RPMI7951 (cell line): ENCODE measurements around the gene MRPL58. TPM values are rescaled to one million over a fixed set of nuclear protein-coding genes. Genes with fewer than 3 reads are reported as not detected.
"Not testable (repeated sequence)": the region's sequence is repeated elsewhere in the genome, so short reads cannot be mapped to it uniquely, and the experiment has no call there.

Source experiments
- DNase-seq: peaks from one replicate; pipeline ENCODE4 v3.0.0-alpha.2; 2012; ENCODE audit warnings: low read depth
- total RNA-seq: library from RNA; depleted of rRNA; stranded (reverse); fragments of >200 nt; shearing (Covaris generic); gene quantifications from 2 replicates; pipeline ENCODE4 v1.2.3, GENCODE V29; 2014

Gene MRPL58
- total RNA-seq, 1 experiment from 2014 or later = 48.8 TPM

- peak; percentile 87 for DNase-seq
These were observed 25.0 kb upstream of the MRPL58 start, which contains the start of gene CDR2L for GRCh38 chr17:74987418-74987908. TSS of gene CDR2L (plus strand) at chr17:74987632. CDS start at chr17:74988044, 412 bp downstream.

GRCh38 chr17:74987909-74988711 lies 24.4 kb upstream of the MRPL58 start:
- DNase-seq = peak; percentile 66

DNA sequence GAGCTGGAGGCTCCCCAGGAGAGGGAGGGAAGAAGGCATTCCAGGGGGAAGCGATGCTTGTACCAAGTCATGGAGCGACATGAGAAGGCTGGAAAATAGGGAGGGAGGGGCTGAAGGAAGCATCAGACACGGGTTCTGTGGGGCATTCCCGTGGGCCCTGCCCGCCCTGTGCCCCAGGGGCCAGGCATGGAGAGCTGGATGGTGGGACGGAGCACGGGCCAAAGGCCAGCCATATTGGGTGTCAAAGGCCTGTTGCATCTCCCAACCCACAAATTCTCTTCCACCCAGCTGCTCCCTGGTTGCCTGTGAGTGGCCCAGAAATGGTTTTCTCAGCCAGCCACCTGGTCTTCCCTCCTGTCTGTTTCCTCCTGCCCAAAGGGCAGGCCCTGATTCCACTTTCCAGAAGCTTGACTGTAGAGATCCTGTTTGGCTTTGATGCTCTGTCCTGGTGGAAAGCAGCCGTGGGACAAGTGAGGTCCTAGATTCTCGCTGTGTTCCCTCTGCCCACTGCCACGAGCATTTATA lies 21.8 kb upstream of the MRPL58 start:
- DNase-seq = no peak

GRCh38 chr17:74992223-74992622 lies 20.2 kb upstream of the MRPL58 start:
- no peak for DNase-seq

DNA sequence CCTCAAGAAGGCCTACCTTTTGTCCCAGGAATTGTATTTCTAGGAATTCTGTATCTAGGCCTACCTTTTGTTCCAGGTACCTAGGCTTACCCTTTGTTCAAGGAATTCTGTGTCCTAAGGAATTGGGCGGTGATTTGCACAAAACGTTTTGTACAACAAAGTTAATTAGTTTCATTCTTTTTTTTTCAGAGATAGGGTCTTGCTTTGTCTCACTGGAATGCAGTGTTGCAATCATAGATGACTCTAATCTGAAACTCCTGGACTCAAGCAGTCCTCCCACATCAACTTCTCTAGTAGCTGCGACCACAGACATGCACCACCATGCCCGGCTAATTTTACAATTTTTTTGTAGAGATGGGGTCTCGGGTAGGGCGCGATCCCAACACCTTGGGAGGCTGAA lies 18.0 kb upstream of the MRPL58 start:
- DNase-seq = no peak

- no peak for DNase-seq
These were observed 16.6 kb upstream of the MRPL58 start for GRCh38 chr17:74995847-74996246.

GRCh38 chr17:74998783-74999182 lies 13.7 kb upstream of the MRPL58 start:
- DNase-seq = no peak

DNA sequence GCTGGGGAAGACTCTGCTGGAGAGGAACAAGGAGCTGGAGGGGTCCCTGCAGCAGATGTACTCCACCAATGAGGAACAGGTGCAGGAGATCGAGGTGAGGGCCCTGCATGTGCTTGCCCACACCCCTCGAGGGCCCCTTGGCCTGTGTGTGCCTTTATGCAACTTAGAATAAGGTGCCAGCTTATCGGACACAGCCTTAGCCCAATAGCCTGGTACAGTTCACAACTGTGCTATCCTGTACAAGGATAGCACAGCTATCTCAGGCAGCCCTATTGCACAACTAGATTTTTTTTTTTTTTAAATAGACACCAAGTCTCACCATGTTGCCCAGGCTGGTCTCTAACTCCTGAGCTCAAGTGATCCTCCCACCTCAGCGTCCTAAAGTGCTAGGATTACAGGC lies 12.9 kb upstream of the MRPL58 start:
- no peak for DNase-seq

DNA sequence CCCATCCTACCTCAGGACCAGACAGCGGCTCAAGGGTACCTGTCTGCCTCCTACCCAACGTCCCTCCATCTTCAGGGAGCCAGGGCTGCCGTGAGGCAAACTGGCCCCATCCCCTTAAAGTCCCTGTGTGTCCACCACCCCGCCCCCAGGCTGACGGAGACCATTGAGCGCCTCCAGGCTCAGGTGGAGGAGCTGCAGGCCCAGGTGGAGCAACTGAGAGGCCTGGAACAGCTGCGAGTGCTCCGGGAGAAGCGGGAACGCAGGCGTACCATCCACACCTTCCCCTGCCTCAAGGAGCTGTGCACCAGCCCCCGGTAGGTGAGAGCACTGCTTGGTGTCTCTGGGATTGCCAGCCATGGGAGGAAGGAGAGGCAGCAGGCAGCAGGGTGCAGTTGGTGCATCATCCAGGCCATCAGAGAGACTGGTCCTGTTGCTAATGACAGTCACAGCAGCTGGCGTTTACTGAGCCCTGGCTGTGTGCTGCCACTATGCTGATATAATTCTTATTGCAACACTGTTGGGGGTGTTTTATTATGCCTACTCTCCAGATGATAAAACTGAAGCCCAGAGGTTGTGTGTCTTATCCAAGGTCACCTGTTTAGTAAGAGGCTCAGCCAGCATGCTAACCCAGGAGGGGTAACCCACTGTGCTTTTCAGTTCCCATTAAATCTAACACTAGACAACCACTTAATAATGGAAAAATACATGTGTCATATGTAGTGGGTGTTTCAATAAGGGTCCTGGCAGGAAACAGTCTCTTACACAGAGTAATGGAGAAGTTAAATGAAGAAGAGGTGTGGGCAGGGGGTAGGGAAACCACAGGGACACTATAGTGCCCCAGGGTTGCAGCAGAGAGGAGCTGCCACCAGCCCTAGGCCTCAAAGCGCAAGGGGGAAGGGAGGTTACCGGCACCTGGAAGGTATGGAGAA lies 10.3 kb upstream of the MRPL58 start:
- DNase-seq = no peak

DNA sequence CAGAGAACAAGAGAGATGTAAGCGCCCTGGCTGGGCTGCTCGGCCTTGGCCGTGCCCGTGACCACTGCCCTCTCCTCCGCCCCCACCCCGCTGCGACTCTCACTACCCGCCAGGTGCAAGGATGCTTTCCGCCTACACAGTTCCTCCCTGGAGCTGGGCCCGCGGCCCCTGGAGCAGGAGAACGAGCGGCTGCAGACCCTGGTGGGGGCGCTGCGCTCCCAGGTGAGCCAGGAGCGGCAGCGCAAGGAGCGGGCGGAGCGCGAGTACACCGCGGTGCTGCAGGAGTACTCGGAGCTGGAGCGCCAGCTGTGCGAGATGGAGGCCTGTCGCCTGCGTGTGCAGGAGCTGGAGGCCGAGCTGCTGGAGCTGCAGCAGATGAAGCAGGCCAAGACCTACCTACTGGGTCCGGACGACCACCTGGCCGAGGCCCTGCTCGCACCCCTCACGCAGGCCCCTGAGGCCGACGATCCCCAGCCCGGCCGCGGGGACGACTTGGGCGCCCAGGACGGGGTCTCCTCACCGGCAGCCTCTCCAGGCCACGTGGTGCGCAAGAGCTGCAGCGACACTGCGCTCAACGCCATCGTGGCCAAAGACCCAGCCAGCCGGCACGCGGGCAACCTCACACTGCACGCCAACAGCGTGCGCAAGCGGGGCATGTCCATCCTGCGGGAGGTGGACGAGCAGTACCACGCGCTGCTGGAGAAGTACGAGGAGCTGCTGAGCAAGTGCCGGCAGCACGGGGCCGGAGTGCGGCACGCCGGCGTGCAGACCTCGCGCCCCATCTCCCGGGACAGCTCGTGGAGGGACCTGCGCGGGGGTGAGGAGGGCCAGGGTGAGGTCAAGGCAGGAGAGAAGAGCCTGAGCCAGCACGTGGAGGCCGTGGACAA lies 9.2 kb upstream of the MRPL58 start:
- DNase-seq = no peak

- no peak for DNase-seq
These were observed 8.5 kb upstream of the MRPL58 start for GRCh38 chr17:75003957-75004355.

GRCh38 chr17:75004371-75004770 lies 8.1 kb upstream of the MRPL58 start:
- no peak for DNase-seq

GRCh38 chr17:75005291-75005690 lies 7.2 kb upstream of the MRPL58 start:
- DNase-seq = no peak

GRCh38 chr17:75006084-75006483 lies 6.4 kb upstream of the MRPL58 start:
- DNase-seq = not testable (repeated sequence)

GRCh38 chr17:75006653-75007052 lies 5.8 kb upstream of the MRPL58 start:
- DNase-seq = no peak

GRCh38 chr17:75008373-75008772 lies 4.1 kb upstream of the MRPL58 start:
- no peak for DNase-seq

- DNase-seq = no peak
These were observed 3.2 kb upstream of the MRPL58 start for GRCh38 chr17:75009139-75009724.

DNA sequence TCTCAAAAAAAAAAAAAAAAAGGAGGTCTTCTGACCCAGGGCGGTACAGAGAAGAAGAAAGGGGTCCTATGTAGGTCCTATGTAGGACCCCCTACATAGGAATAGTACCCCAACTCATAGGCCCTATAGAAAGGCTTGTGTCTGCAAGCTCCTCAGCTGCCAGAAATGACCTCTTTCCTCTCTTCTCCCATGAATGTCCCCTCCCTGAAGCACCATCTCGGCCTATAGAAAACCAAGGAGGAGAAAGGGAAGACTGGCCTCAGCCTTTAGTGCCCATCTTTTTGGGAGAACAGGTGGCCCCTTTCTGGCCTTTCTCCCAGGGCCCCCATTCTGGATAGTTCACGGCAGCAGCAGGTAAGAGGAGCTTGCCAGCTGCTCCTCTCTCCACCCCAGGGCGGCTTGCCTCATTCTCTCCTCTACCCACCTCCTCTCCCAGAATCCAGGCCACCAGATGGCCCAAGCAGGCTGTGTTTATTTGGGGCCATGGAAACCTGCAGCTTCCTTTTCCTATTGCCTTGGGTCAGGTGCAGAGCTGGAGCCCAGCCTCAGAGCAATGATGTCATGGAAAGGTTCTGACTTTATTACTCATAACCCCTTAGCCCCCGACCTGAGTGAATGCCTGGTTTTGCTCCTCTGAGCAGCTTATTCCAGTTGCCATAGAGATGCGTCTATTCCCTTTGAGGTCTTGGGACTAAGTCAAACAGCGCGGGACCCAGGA lies 1.6 kb upstream of the MRPL58 start:
- DNase-seq = peak; percentile 71

DNA sequence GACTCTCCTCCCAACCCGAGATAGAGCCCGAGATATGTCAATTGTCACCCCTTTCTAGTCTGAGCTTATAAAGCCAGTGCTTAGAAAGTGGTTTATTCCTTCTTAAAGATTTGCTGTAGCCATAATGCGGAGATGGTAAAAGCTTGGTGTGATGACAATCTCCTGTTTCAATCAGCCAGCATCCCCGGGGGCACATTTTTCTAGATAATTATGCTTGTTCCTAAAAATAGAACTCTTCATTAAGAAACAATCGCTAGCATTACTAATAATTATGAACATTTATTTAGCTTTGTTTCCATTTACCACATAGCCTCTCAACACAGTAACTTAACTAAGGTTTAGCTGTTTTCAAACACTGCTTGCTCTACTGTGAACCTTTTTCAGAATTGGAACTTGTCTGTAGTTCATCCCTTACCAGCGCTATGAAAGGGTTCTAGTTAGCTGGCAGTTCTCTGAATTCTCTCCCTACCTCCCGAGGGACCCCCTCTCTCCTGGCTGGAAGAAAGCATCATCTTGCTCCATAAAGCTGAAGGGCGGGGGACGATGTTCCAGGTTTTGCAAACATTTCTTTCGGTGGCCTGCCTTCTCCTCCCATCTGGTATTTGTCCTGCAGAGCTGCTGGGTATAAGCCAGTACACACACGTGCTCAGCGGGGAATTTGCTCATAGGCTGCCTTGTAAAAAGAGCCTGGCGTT lies 922 bp upstream of the MRPL58 start:
- DNase-seq = peak; percentile 67

DNA sequence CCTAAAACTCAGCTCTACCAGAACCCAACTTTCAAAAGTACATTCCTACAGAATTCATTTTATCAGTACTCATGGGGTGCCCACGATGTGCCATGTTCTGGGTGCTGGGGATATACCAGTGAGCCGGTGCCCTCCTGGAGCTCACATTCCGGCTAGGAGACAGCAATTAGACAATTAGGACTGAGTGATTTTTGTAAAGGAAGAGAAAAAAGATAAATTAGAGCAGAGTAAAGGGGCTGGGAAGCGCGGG lies 449 bp upstream of the MRPL58 start:
- no peak for DNase-seq
